ENCODE data around the gene CDH23.

The CDH23 gene

DNA sequence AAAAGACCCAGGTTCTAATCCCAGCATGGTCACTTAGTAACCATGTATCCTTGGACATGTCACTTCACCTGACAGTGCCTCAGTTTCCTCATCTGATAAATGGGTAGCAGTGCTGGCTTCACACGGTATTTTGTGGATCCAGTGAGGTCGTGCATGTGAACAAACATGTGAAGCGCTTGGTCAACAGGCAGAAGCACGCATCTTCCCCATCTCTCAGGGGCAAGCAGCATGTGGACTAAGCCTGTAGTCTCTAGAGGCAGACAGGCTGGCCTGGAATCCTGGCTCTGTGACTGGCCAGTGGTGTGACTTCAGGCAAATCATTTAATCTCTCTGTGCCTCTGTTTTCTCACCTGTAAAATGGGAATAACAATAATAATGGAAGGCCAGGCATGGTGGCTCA is 207.0 kb downstream of the CDH23 start:
- TF ChIP-seq, protein P1, sequence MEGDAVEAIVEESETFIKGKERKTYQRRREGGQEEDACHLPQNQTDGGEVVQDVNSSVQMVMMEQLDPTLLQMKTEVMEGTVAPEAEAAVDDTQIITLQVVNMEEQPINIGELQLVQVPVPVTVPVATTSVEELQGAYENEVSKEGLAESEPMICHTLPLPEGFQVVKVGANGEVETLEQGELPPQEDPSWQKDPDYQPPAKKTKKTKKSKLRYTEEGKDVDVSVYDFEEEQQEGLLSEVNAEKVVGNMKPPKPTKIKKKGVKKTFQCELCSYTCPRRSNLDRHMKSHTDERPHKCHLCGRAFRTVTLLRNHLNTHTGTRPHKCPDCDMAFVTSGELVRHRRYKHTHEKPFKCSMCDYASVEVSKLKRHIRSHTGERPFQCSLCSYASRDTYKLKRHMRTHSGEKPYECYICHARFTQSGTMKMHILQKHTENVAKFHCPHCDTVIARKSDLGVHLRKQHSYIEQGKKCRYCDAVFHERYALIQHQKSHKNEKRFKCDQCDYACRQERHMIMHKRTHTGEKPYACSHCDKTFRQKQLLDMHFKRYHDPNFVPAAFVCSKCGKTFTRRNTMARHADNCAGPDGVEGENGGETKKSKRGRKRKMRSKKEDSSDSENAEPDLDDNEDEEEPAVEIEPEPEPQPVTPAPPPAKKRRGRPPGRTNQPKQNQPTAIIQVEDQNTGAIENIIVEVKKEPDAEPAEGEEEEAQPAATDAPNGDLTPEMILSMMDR (IDR thresholded peaks at IDR 0.05), result no peak

DNA sequence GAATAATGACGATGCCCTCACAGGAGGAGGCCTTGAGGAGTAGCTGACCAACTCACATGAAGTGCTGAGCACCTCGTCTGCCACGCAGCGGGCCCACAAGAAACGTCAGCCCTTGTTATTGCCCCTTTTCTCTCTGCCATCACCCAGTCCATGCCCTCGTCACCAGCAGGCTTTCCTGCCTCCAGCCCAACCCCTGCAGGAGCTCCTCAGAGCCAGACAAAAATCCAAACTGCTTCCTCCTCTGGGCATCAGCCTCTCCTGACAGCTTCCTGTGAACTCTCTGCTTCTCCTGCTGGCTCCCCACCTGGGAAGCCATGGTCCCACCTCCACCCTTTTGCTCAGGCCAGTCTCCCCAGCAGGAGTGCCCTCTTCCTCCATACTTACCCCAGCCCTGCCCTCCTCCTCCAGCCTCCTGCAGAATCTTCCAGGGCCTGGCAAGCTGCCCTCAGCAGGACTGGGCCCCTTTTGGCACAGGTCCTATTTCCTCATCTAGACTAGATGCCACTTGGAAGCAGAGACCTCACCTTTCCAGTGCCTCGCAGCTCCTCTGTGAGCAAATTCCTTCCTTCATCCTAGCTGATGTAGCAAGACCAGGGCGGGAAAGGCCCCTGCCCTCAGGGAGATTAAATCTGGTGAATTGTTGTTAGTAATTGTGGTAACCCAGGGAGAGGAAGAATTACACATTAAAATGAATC is 207.8 kb downstream of the CDH23 start:
- TF ChIP-seq, protein P1 (IDR thresholded peaks at IDR 0.05), result no peak

DNA sequence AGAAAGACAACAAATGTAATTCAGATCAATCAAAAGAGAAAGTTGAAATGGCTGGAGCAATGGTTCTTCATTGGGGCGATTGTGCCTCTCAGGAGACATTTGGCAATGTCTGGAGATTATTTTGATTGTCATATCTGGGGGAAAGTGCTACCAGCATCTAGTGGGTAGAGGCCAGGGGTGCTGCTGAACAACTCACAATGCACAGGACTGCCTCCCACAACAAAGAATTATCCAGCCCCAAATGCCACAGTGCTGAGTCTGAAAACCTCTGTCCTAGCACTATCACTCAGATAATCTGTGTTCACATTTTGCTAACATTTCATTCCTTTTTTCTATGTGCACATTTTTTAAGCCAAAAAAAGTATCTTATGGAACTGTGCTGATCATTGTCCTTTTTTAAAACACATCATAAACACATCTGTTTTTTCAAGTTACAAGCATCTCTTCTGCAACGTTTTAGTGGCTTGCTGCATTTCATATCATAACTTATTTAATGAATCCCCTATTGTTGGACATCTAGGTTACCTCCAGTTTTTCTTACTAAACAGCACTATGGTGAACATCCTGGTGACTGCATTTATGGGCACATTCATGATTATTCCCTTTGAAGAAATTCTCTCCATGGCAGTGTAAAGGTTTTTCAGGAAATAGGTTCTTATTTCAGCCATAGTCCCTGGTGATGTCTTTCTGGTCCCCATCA is 208.7 kb downstream of the CDH23 start:
- TF ChIP-seq, protein P1 (IDR thresholded peaks at IDR 0.05), result no peak

DNA sequence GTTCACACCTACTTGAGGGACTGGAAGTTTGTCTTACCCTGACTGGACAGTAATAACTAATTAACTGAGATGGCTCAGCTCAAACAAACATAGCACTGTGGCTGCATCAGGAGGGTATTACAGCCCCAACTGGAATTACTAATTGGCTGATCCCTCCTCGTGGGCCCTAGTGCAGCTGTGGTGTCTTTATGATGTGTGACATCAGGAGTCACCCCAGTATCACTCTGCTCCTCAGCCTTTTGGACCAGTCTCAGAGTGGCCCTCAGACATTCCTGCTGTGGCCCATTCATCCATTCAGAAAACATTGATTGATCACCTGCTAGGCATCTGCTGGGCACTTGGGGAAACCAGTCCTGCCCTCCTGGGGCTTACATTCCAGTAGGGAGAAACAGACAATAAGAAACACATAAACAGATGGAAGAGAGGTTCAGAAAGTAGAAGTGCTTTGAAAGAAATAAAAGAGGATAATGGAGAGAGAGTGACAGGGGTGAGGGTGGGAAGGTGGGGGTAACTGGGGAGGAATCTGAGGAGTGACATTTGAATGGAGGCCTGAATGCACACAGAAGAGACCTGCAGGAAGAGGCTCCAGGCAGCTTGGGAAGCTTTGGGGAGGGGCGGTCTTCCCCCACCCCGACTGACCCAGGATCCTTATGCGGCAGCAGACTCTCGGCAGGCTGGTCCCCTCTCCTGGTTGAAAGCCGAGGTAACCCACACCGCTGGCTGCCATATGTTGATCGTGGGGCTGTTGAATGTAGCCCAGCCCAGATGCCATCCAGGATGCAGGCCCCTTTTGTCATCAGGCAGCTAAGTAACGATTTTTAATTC is 209.7 kb downstream of the CDH23 start:
- TF ChIP-seq, protein P1 (IDR thresholded peaks at IDR 0.05), result no peak

DNA sequence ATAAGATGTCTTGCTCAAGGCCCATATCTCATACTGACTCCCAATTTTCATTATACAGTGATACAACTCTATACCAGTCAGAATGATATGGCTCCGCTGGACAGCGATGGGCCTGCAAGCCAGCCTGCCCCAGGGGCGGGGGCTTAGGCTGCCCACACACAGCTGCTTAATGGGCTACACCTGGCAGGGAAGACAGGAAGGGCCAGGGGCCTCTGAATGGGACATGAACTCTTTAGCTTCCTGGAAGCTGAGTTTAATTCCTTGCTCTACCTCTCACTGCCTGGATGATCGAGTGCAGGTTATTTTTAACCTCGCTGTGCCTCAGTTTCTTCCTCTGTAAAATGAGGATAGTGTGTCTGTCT is 210.3 kb downstream of the CDH23 start:
- TF ChIP-seq, protein P1 (IDR thresholded peaks at IDR 0.05), result no peak

DNA sequence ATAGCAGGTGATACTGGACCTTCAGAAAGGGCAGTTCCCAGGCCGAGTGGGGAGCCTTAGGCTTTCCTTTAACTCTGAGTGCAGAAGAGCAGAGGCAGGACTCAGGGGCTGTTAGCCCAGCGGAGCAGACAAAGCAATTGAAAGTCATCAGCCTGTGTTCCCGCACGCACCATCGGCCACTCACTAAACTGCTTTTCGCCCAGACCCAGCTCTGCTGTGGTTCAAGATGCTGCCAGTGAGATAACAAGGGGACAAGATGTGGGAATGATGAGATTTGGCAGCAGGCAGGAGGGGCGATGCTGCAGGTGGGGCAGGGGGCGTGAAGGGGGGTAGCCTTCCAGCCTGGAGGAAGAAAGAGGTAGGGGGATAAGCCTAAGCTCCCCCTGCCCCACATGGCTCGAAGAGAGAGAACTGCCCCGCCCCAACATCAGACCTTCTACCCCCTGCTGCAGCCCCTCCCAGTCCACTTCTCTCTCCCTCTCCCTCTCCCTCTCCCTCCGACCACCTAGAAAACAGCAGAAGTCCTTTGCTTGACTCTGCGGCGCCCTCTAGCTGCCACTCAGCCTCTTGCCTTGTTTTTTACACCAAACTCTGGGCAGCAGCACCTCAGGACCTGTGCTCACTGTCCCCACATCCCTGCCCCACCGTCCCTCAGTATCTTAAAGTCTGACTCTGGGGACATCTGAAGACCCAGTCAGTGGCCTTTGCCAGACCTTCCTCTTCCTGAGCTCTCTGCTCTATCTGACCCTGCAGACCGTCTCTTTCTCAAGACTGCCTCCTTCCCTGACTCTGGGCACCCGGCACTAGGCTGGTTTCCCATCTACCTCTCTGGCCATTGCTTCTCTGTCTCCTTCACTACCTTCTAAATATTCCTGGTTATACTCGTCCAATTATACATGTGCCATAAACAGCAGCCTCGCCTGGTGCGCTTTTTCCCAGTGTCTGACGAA is 212.4 kb downstream of the CDH23 start:
- TF ChIP-seq, protein P1 (IDR thresholded peaks at IDR 0.05), result peak; percentile 85

DNA sequence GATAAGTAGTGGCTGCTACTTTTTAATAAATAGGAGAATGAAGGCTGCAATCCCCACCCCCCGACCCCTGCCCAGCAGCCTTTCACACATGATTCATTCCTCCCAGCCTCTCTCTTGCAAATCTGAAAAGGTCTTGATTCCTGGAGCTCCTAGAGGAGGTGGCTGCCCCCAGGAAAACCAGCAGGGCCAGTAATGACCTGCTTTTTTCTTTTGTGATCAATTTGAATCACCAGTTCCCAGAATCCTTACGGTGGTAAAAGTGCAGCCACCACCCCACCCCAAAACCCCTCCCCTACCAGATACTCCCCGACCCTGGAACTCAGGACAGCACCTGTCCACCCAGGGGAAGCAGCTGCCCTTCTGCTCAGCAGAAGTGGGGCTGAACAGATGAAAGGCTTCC is 213.9 kb downstream of the CDH23 start:
- TF ChIP-seq, protein P1 (IDR thresholded peaks at IDR 0.05), result no peak

Measured in LNCAP (cell line).